GM12874 (cell line): ENCODE data around the gene TSR2.

Experiments used
- CTCF ChIP-seq: IDR thresholded peaks from 2 replicates; pipeline ENCODE4 v1.5.1; 2011; ENCODE audit warnings: low read depth, mild to moderate bottlenecking, control low read depth, low read length, moderate library complexity; ENCODE audit not compliant: insufficient read depth

The TSR2 gene

GRCh38 chrX:54439960-54440871 lies at the start of gene TSR2:
TSR2 (plus strand) TSS chrX:54440404; CDS start chrX:54440422, 18 bp downstream.
- no peak for TF ChIP-seq CTCF

GRCh38 chrX:54397113-54397512 lies 43.1 kb upstream of the TSR2 start:
- TF ChIP-seq CTCF: no peak

- TF ChIP-seq CTCF: no peak
Observed at GRCh38 chrX:54407266-54407665, 32.9 kb upstream of the TSR2 start.

- TF ChIP-seq CTCF: no peak
Observed at GRCh38 chrX:54411732-54412131, 28.5 kb upstream of the TSR2 start.

- no peak for TF ChIP-seq CTCF
Observed at GRCh38 chrX:54413753-54414152, 26.5 kb upstream of the TSR2 start.

GRCh38 chrX:54415534-54416350 lies 24.5 kb upstream of the TSR2 start:
- TF ChIP-seq CTCF: no peak

- TF ChIP-seq CTCF: no peak
Observed at GRCh38 chrX:54416965-54417364, 23.2 kb upstream of the TSR2 start.
